Fibroblast of pulmonary artery (primary cell): ENCODE results near the gene GLI3.

Experiments used
- DNase-seq: peaks from one replicate; pipeline ENCODE4 v3.0.0-alpha.2; 2010; ENCODE audit warnings: low read depth
- H3K4me3 ChIP-seq: replicated peaks from 2 replicates; pipeline ENCODE4 v1.5.1; 2011; ENCODE audit warnings: low read depth, mild to moderate bottlenecking, control low read depth, low read length, moderate library complexity
- TF ChIP-seq, protein P1 (sequence below): IDR thresholded peaks from 2 replicates; pipeline ENCODE4 v1.5.1; 2011; ENCODE audit warnings: mild to moderate bottlenecking, control low read depth, low read length, inconsistent platforms; ENCODE audit errors: missing control alignments

GLI3 gene

DNA sequence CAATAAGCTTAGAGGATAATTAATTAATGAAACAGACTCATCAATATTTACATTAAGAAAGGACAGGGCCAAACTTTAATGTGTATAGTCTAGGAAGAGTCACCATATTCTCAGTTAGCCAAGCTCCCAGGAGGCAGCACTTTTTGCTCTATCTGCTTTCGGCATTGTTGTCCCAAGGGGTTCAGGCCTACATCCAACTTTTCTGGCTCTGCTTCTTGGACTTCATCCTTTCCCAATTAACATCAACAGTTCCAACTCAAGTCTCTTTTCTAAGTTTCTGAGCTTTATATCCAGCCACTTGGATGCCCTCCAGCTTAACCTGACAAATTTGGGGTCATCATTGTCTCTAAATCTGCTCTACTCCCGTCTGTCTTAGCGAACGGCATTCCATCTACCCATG lies 42.8 kb downstream of the GLI3 start:
- peak overlapping the region; percentile 40 for H3K4me3 ChIP-seq
- TF ChIP-seq, protein P1, sequence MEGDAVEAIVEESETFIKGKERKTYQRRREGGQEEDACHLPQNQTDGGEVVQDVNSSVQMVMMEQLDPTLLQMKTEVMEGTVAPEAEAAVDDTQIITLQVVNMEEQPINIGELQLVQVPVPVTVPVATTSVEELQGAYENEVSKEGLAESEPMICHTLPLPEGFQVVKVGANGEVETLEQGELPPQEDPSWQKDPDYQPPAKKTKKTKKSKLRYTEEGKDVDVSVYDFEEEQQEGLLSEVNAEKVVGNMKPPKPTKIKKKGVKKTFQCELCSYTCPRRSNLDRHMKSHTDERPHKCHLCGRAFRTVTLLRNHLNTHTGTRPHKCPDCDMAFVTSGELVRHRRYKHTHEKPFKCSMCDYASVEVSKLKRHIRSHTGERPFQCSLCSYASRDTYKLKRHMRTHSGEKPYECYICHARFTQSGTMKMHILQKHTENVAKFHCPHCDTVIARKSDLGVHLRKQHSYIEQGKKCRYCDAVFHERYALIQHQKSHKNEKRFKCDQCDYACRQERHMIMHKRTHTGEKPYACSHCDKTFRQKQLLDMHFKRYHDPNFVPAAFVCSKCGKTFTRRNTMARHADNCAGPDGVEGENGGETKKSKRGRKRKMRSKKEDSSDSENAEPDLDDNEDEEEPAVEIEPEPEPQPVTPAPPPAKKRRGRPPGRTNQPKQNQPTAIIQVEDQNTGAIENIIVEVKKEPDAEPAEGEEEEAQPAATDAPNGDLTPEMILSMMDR: no peak
- no peak for DNase-seq

DNA sequence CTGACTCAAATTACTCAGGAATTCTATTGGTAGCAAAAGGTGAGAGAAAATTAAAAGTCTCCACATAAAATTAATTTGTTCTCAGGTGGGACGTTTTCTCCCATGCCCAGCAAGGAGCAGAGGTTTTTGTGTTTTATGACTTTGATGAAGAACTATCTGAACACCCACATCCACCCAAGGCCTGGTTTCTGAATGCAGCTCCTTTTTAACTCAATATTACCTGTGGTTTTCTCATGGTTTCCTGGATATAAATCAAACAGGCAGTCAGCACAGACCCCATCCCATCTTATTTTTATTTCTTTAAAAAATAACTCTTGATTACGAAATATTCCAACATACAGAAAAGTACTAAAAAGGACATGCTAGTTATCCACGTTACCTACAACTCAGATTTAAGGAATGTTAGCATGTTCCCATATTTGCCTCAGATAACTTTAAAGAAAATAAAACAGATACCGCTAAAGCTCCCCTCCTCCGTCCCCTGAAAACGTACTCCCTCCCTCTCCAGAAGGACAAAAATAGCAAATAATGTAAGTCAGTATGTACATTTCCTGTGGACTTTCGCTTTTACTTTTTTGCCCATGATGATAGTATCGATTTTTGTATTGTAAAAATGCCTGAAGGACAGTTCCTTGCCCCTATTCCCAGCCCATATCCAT lies 43.4 kb downstream of the GLI3 start:
- TF ChIP-seq, protein P1: no peak

DNA sequence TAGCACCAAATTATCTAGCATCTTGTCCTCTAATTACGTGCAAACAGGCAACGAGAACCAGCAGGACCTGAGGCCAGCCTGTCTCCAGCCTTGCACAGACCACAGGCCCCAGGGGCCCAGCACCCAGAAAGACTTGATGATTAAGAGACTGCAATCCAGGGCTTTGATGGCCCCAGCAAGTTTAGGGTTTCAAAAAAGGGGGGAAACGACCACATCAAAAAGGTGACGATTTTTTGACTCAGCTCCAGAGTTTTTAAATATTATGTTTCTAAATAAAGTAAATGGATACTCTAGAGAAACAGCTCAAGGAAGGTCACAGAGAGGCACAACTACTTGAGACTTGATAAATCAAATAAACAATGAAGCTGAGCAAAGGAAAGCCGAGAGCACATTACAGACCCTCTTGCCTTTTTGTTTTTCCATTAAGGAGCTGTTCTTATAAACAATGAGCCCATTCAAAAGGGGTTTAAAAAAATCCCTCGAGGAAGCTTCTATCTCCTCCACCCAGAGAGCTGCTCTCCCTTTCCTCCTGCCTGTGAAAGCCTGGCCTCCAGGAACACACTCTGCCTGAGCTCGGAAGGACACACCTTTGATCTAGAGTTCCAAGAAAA lies 44.1 kb downstream of the GLI3 start:
- peak; percentile 31 for DNase-seq
- TF ChIP-seq, protein P1: no peak
- no peak overlapping the region for H3K4me3 ChIP-seq

More for the DNA sequence above, 43.4 kb downstream of the GLI3 start:
- peak overlapping the region; percentile 40 for H3K4me3 ChIP-seq
- peak; percentile 50 for DNase-seq

DNA sequence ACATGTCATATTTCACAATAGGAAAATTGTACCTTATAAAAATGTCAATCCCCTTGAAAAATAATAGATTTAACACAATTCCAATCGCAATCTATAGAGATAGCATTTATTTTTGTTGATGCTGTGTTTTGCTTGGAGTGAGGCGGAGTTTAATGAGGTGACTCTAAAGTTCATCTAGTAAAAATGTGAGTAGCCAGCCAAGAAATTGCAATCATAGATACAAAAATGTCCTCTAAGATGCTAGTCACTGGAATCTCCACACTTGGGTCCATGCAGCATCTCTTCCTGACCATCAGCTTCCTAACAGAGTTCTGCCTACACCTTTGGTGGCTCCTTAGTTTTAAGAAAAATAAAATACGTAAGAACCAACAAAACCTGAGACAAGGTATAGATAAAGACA lies 44.9 kb downstream of the GLI3 start:
- TF ChIP-seq, protein P1: no peak
- DNase-seq: no peak
- H3K4me3 ChIP-seq: no peak overlapping the region

DNA sequence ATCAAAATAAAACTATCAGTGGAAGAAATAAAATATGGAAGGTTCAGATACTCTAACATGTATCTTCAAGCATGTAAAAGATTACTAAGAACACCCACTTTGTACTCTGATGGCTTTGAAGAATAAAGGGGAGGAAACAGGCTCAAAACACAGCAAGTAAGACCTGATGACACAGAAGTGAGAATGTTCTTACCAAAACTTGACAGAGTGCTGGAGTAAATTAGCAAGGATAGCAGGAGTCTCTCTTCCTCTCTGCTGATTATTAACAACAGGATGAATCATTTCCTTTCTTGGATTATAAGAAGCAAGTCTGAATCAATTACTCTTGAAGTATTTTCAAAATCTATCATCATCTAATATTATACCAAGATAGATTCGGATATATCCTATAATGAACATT lies 47.5 kb downstream of the GLI3 start:
- no peak overlapping the region for H3K4me3 ChIP-seq
- TF ChIP-seq, protein P1: no peak
- peak; percentile 25 for DNase-seq

DNA sequence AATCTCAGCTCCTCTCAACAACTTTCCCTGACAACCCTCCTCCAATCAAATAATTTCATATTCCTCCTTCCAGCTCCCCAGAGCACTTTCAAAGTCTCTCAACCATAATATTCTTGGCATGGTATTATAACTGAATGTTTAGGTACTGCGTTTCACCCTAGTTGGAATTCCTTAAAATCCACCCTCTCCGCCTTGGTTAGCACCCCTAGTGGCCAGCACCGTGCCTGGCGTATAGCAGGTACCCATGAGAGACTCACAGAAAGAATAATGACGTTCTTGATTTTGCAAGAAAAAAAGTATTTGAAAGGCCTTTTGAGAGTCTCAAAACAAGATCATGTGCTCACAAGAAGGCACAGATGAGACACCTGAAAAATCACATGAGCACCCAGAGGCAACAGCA lies 50.9 kb downstream of the GLI3 start:
- TF ChIP-seq, protein P1: peak; percentile 48
- DNase-seq: no peak
- no peak overlapping the region for H3K4me3 ChIP-seq

DNA sequence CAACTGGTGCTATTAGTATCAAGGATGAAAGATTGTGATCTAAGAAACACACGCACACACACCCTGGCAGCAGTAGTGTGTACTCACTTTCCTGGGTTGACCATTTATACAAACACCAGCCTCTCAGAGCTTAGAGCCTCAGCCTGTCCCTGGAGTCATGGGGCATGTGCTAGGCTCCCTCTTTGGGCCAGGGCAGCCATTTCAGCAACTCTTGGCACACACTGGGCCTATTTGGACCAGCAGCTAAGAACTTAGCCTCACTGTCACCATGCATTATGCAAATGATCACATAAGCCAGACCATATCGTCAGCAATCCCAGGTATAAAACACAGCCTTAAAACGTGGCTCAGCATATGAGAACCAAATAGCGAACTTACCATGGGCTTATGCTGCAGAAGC lies 51.3 kb downstream of the GLI3 start:
- DNase-seq: no peak
- TF ChIP-seq, protein P1: no peak
- H3K4me3 ChIP-seq: no peak overlapping the region
